ENCODE results near the gene NDUFA11. TPM values are rescaled to one million over a fixed set of nuclear protein-coding genes. Genes with fewer than 3 reads are reported as not detected.

The NDUFA11 gene
- total RNA-seq, 1 donor = 265 TPM

- peaks cover 17% of the 10 kb centered on the region for H3K4me1 ChIP-seq (ENCODE audit: insufficient read depth, low read length)
- H2AFZ ChIP-seq (ENCODE audit: low read length) = no peak overlapping the region
- H3K36me3 ChIP-seq (ENCODE audit: insufficient read depth, low read length) = peaks cover 63% of the 10 kb centered on the region
- H3K9me3 ChIP-seq (ENCODE audit: low read depth, low read length) = no peaks in the 10 kb centered on the region
- peaks cover 30% of the 10 kb centered on the region for H4K20me1 ChIP-seq (ENCODE audit: insufficient read depth, low read length)
- H3K4me2 ChIP-seq (ENCODE audit: insufficient read depth, low read length) = peak overlapping the region; percentile 28
- H3K4me3 ChIP-seq (ENCODE audit: insufficient read depth, low read length) = no peak overlapping the region
- TF ChIP-seq CTCF (IDR thresholded peaks at IDR 0.05; ENCODE audit: extremely low read depth, low read depth, low read length) = no peak
- no peaks in the 10 kb centered on the region for H3K27me3 ChIP-seq (ENCODE audit: insufficient read depth, low read length)
- H3K79me2 ChIP-seq (ENCODE audit: insufficient read depth, low read length) = peaks cover 41% of the 10 kb centered on the region
- DNase-seq (ENCODE audit: insufficient read length, low spot score, missing footprints) = no peak
- H3K27ac ChIP-seq (ENCODE audit: low read depth, low read length) = peak overlapping the region; percentile 78
These were observed 32.1 kb upstream of the NDUFA11 start for GRCh38 chr19:5935473-5936291.

GRCh38 chr19:5934774-5935472 lies 31.3 kb upstream of the NDUFA11 start:
- Histone ChIP-seq H3K4me2 (ENCODE audit: insufficient read depth, low read length) (peak overlapping the region; percentile 28), H4K20me1 (ENCODE audit: insufficient read depth, low read length) (peaks cover 28% of the 10 kb centered on the region), H3K9me3 (ENCODE audit: low read depth, low read length) (no peaks in the 10 kb centered on the region), H3K4me1 (ENCODE audit: insufficient read depth, low read length) (peaks cover 17% of the 10 kb centered on the region), H3K4me3 (ENCODE audit: insufficient read depth, low read length) (peak overlapping the region; percentile 35), H3K27ac (ENCODE audit: low read depth, low read length) (peak overlapping the region; percentile 78), H3K36me3 (ENCODE audit: insufficient read depth, low read length) (peaks cover 64% of the 10 kb centered on the region), H3K27me3 (ENCODE audit: insufficient read depth, low read length) (no peaks in the 10 kb centered on the region), H2AFZ (ENCODE audit: low read length) (no peak overlapping the region), H3K79me2 (ENCODE audit: insufficient read depth, low read length) (peaks cover 36% of the 10 kb centered on the region)
- DNase-seq (ENCODE audit: insufficient read length, low spot score, missing footprints) = peak; percentile 94
- no peak for TF ChIP-seq CTCF (IDR thresholded peaks at IDR 0.05; ENCODE audit: extremely low read depth, low read depth, low read length)

GRCh38 chr19:5934069-5934401 lies 30.4 kb upstream of the NDUFA11 start:
- no peaks in the 10 kb centered on the region for H3K27me3 ChIP-seq (ENCODE audit: insufficient read depth, low read length)
- no peak for TF ChIP-seq CTCF (IDR thresholded peaks at IDR 0.05; ENCODE audit: extremely low read depth, low read depth, low read length)
- H2AFZ ChIP-seq (ENCODE audit: low read length) = no peak overlapping the region
- DNase-seq (ENCODE audit: insufficient read length, low spot score, missing footprints) = no peak
- H3K9me3 ChIP-seq (ENCODE audit: low read depth, low read length) = no peaks in the 10 kb centered on the region
- H3K79me2 ChIP-seq (ENCODE audit: insufficient read depth, low read length) = peaks cover 33% of the 10 kb centered on the region
- H3K27ac ChIP-seq (ENCODE audit: low read depth, low read length) = peak overlapping the region; percentile 78
- H3K4me3 ChIP-seq (ENCODE audit: insufficient read depth, low read length) = no peak overlapping the region
- H3K36me3 ChIP-seq (ENCODE audit: insufficient read depth, low read length) = peaks cover 67% of the 10 kb centered on the region
- H3K4me1 ChIP-seq (ENCODE audit: insufficient read depth, low read length) = peaks cover 17% of the 10 kb centered on the region
- H4K20me1 ChIP-seq (ENCODE audit: insufficient read depth, low read length) = peaks cover 28% of the 10 kb centered on the region
- H3K4me2 ChIP-seq (ENCODE audit: insufficient read depth, low read length) = no peak overlapping the region
